Smooth muscle cell (in vitro differentiated cells): ENCODE measurements around the gene ZNF432. TPM values are rescaled to one million over a fixed set of nuclear protein-coding genes. Genes with fewer than 3 reads are reported as not detected.

Experiments used
- DNase-seq: peaks from one replicate; lab custom pipeline; 2025; ENCODE audit not compliant: unreplicated experiment; lab: John Stamatoyannopoulos, UW
- H2AFZ ChIP-seq: fragments of 200-600 bp; sonication (generic); 2 replicates; pipeline ENCODE4 v1.6.0; 2016; ENCODE audit warnings: antibody characterized with exemption, low read depth, mild to moderate bottlenecking
- H3F3A ChIP-seq: fragments of 200-600 bp; sonication (generic); 2 replicates; pipeline ENCODE4 v1.6.0; 2017; ENCODE audit warnings: antibody characterized with exemption, low read depth
- H3K27ac ChIP-seq: fragments of 200-600 bp; sonication (generic); 2 replicates; pipeline ENCODE4 v1.5.1; 2016; ENCODE audit warnings: low read depth, mild to moderate bottlenecking
- H3K27me3 ChIP-seq: fragments of 200-600 bp; sonication (generic); 2 replicates; pipeline ENCODE4 v1.6.1; 2016; ENCODE audit warnings: low read depth, mild to moderate bottlenecking
- H3K36me3 ChIP-seq: fragments of 200-600 bp; sonication (generic); 2 replicates; pipeline ENCODE4 v1.5.1; 2016; ENCODE audit warnings: low read depth
- H3K4me1 ChIP-seq: fragments of 200-600 bp; sonication (generic); 2 replicates; pipeline ENCODE4 v1.5.1; 2016; ENCODE audit warnings: low read depth
- H3K4me2 ChIP-seq: fragments of 200-600 bp; sonication (generic); 2 replicates; pipeline ENCODE4 v1.6.0; 2016; ENCODE audit warnings: mild to moderate bottlenecking
- H3K4me3 ChIP-seq: fragments of 200-600 bp; sonication (generic); 2 replicates; pipeline ENCODE4 v1.5.1; 2016; ENCODE audit warnings: mild to moderate bottlenecking
- H3K79me2 ChIP-seq: fragments of 200-600 bp; sonication (generic); 2 replicates; pipeline ENCODE4 v1.6.0; 2016; ENCODE audit warnings: low read depth, mild to moderate bottlenecking
- H3K9ac ChIP-seq: fragments of 200-600 bp; sonication (generic); 2 replicates; pipeline ENCODE4 v1.6.0; 2016; ENCODE audit warnings: low read depth
- H3K9me3 ChIP-seq: fragments of 200-600 bp; sonication (generic); replicated peaks from 2 replicates; pipeline ENCODE4 v1.5.1; 2016; ENCODE audit warnings: low read depth
- H4K20me1 ChIP-seq: fragments of 200-600 bp; sonication (generic); 2 replicates; pipeline ENCODE4 v1.6.0; 2016; ENCODE audit warnings: low read depth
- WGBS: methylation state at CpG from one replicate; pipeline ENCODE4 v1.1.7; 2016; ENCODE audit warnings: low lambda C conversion rate; 5-methylcytosine and 5-hydroxymethylcytosine counted together
- polyA plus RNA-seq: library from polyadenylated mRNA; unstranded; fragments of >200 nt; fragmentation: Nextera tagmentation; extraction: Ambion mirVana; gene quantifications from 2 replicates; pipeline ENCODE4 v1.2.1, GENCODE V29; 2016
- total RNA-seq: library from RNA; depleted of rRNA; stranded (reverse); fragments of >200 nt; gene quantifications from 2 replicates; pipeline ENCODE4 v1.2.3, GENCODE V29; 2014
- TF ChIP-seq, protein P1 (sequence below): fragments of 200-600 bp; sonication (generic); IDR thresholded peaks from 2 replicates; pipeline ENCODE4 v1.5.1; 2017; ENCODE audit warnings: borderline replicate concordance, mild to moderate bottlenecking, antibody characterized with exemption; ENCODE audit not compliant: insufficient read depth, poor library complexity, severe bottlenecking

The ZNF432 gene
- total and polyA plus RNA-seq, 2 experiments from 2014 or later = 4.2 to 18.3 TPM

DNA sequence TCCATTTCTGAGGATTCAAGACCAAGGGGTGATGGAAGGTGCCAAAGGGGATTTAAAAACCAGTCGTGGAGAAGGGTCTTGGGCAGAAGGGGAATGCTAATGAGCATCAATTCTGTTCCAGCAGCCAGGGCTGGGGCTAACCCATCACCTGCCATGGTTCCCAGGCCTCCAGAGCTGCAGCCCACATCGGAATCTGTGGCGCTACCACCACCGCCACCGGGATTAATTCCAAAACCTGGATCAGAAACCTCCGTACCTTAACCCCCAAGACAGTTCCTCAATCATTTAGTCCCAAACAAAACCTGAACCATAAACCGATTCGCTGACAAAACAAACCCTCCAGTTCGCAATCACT is 41.2 kb downstream of the ZNF432 start:
- no peaks in the 10 kb centered on the region for H3F3A ChIP-seq
- peak overlapping the region; percentile 93 for H3K4me3 ChIP-seq
- DNase-seq = no peak
- TF ChIP-seq, protein P1, sequence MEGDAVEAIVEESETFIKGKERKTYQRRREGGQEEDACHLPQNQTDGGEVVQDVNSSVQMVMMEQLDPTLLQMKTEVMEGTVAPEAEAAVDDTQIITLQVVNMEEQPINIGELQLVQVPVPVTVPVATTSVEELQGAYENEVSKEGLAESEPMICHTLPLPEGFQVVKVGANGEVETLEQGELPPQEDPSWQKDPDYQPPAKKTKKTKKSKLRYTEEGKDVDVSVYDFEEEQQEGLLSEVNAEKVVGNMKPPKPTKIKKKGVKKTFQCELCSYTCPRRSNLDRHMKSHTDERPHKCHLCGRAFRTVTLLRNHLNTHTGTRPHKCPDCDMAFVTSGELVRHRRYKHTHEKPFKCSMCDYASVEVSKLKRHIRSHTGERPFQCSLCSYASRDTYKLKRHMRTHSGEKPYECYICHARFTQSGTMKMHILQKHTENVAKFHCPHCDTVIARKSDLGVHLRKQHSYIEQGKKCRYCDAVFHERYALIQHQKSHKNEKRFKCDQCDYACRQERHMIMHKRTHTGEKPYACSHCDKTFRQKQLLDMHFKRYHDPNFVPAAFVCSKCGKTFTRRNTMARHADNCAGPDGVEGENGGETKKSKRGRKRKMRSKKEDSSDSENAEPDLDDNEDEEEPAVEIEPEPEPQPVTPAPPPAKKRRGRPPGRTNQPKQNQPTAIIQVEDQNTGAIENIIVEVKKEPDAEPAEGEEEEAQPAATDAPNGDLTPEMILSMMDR = no peak
- no peak overlapping the region for H3K27ac ChIP-seq
- peak overlapping the region; percentile 100 for H2AFZ ChIP-seq
- H4K20me1 ChIP-seq = no peaks in the 10 kb centered on the region
- H3K36me3 ChIP-seq = peaks cover 18% of the 10 kb centered on the region
- H3K9ac ChIP-seq = peak overlapping the region; percentile 72
- WGBS = 2% methylated on average over 9 of the region's 9 CpGs
- no peaks in the 10 kb centered on the region for H3K4me1 ChIP-seq
- peak overlapping the region; percentile 91 for H3K4me2 ChIP-seq
- H3K27me3 ChIP-seq = no peaks in the 10 kb centered on the region
- peaks cover 35% of the 10 kb centered on the region for H3K79me2 ChIP-seq
- H3K9me3 ChIP-seq = peaks cover 8% of the 10 kb centered on the region

GRCh38 chr19:51994048-51994644 is 54.5 kb downstream of the ZNF432 start:
- WGBS = 97% methylated on average over 2 of the region's 2 CpGs
- Histone ChIP-seq H3K36me3 (peaks cover 69% of the 10 kb centered on the region), H3K9ac (no peak overlapping the region), H3K27ac (no peak overlapping the region), H3K4me3 (peak overlapping the region; percentile 15), H3K9me3 (peaks cover 82% of the 10 kb centered on the region), H3K4me2 (no peak overlapping the region), H3F3A (no peaks in the 10 kb centered on the region), H3K79me2 (no peaks in the 10 kb centered on the region), H3K27me3 (no peaks in the 10 kb centered on the region), H3K4me1 (no peaks in the 10 kb centered on the region), H4K20me1 (no peaks in the 10 kb centered on the region), H2AFZ (no peak overlapping the region)
- DNase-seq = no peak
- TF ChIP-seq, protein P1 = no peak

GRCh38 chr19:51993422-51993821 is 55.2 kb downstream of the ZNF432 start:
- Histone ChIP-seq H3K4me3 (peak overlapping the region; percentile 15), H3K27me3 (no peaks in the 10 kb centered on the region), H3K9me3 (peaks cover 80% of the 10 kb centered on the region), H3F3A (no peaks in the 10 kb centered on the region), H3K9ac (no peak overlapping the region), H3K36me3 (peaks cover 62% of the 10 kb centered on the region), H4K20me1 (no peaks in the 10 kb centered on the region), H3K4me2 (no peak overlapping the region), H3K79me2 (no peaks in the 10 kb centered on the region), H3K4me1 (no peaks in the 10 kb centered on the region), H2AFZ (no peak overlapping the region), H3K27ac (no peak overlapping the region)
- DNase-seq = no peak
- TF ChIP-seq, protein P1 = no peak
- WGBS = 98% methylated on average over 10 of the region's 10 CpGs
